NCI-H2196 (cell line): Measurements from ENCODE around the gene WFDC6.
"Not testable (repeated sequence)": the region's sequence is repeated elsewhere in the genome, so short reads cannot be mapped to it uniquely, and the experiment has no call there.

ENCODE experiments used
- DNase-seq: peaks from one replicate; lab custom pipeline; 2025; ENCODE audit not compliant: unreplicated experiment; lab: John Stamatoyannopoulos, UW

The WFDC6 gene

GRCh38 chr20:45539382-45539781 lies at the start of gene WFDC6:
WFDC6 (minus strand) TSS chr20:45539482; CDS start chr20:45539407, 75 bp downstream.
- no peak for DNase-seq

- no peak for DNase-seq
Measured at GRCh38 chr20:45588800-45589199, 49.5 kb upstream of the WFDC6 start.

- DNase-seq: not testable (repeated sequence)
Measured at GRCh38 chr20:45585986-45586385, 46.7 kb upstream of the WFDC6 start.

GRCh38 chr20:45584294-45584693 lies 45.0 kb upstream of the WFDC6 start:
- not testable (repeated sequence) for DNase-seq

GRCh38 chr20:45583502-45583901 lies 44.2 kb upstream of the WFDC6 start:
- DNase-seq: no peak

GRCh38 chr20:45581702-45582101 lies 42.4 kb upstream of the WFDC6 start:
- no peak for DNase-seq

- DNase-seq: no peak
Measured at GRCh38 chr20:45579184-45579583, 39.9 kb upstream of the WFDC6 start, which contains the start of gene WFDC8. WFDC8 (minus strand) TSS chr20:45579284; CDS start chr20:45579247, 37 bp downstream.

- DNase-seq: no peak
Measured at GRCh38 chr20:45578231-45578630, 38.9 kb upstream of the WFDC6 start.

- no peak for DNase-seq
Measured at GRCh38 chr20:45576995-45577394, 37.7 kb upstream of the WFDC6 start.

GRCh38 chr20:45575931-45576330 lies 36.6 kb upstream of the WFDC6 start:
- no peak for DNase-seq

- not testable (repeated sequence) for DNase-seq
Measured at GRCh38 chr20:45569650-45570049, 30.4 kb upstream of the WFDC6 start.

GRCh38 chr20:45564760-45565276 lies 25.5 kb upstream of the WFDC6 start:
- DNase-seq: no peak

GRCh38 chr20:45555198-45555597 lies 15.9 kb upstream of the WFDC6 start:
- no peak for DNase-seq

GRCh38 chr20:45552456-45552855 lies 13.2 kb upstream of the WFDC6 start:
- peak; percentile 21 for DNase-seq

GRCh38 chr20:45550765-45551164 lies 11.5 kb upstream of the WFDC6 start:
- no peak for DNase-seq

- DNase-seq: no peak
Measured at GRCh38 chr20:45548410-45548809, 9.1 kb upstream of the WFDC6 start.

- DNase-seq: no peak
Measured at GRCh38 chr20:45547206-45547770, 8.0 kb upstream of the WFDC6 start, which contains the start of gene EPPIN. EPPIN (minus strand) TSS chr20:45547401; CDS start chr20:45547357, 44 bp downstream.

GRCh38 chr20:45545754-45546453 lies 6.6 kb upstream of the WFDC6 start:
- DNase-seq: peak; percentile 36

- no peak for DNase-seq
Measured at GRCh38 chr20:45545351-45545750, 6.1 kb upstream of the WFDC6 start.

GRCh38 chr20:45538209-45538799 lies 978 bp downstream of the WFDC6 start:
- DNase-seq: no peak

GRCh38 chr20:45527294-45527693 lies 12.0 kb downstream of the WFDC6 start:
- no peak for DNase-seq

- no peak for DNase-seq
Measured at GRCh38 chr20:45523821-45524220, 15.5 kb downstream of the WFDC6 start.
